GM21381 (cell line): ENCODE measurements around the gene MRTFA.
"Not testable (repeated sequence)": the region's sequence is repeated elsewhere in the genome, so short reads cannot be mapped to it uniquely, and the experiment has no call there.

Source experiments
- ATAC-seq: cut with Tn5 transposase; IDR thresholded peaks from one replicate; pipeline ENCODE4 v1.9.1; 2021; ENCODE audit warnings: mild to moderate bottlenecking, moderate library complexity; ENCODE audit not compliant: unreplicated experiment

Gene MRTFA

GRCh38 chr22:40636380-40637182 lies at the start of gene MRTFA:
Gene MRTFA, minus strand, starts transcription at chr22:40636719.
- ATAC-seq, result peak; percentile 88

DNA sequence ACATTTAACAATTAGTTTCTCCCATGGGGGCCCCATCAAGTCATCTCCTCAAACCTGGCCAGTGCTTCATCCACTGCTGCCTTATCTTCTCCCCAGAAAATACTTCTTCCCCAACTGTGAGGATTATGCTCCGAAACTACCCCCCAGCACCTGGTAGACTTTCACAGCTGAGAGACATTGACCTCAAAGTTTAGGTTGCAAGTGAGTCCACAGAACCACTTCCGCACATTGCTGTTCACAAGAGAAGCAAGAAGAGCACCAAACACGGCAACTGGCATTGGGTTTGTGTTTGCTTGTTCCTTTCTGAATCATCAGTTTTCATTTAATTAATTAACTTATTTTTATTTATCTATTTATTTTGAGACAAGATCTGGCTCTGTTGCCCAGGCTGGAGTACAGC lies 48.9 kb upstream of the MRTFA start:
- no peak for ATAC-seq

- no peak for ATAC-seq
Measured at GRCh38 chr22:40684728-40685127, 48.2 kb upstream of the MRTFA start.

DNA sequence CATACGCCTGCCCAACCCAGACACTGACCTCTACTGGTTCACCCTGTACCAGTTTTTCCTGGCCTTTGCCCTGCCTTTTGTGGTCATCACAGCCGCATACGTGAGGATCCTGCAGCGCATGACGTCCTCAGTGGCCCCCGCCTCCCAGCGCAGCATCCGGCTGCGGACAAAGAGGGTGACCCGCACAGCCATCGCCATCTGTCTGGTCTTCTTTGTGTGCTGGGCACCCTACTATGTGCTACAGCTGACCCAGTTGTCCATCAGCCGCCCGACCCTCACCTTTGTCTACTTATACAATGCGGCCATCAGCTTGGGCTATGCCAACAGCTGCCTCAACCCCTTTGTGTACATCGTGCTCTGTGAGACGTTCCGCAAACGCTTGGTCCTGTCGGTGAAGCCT lies 44.9 kb upstream of the MRTFA start:
- no peak for ATAC-seq

DNA sequence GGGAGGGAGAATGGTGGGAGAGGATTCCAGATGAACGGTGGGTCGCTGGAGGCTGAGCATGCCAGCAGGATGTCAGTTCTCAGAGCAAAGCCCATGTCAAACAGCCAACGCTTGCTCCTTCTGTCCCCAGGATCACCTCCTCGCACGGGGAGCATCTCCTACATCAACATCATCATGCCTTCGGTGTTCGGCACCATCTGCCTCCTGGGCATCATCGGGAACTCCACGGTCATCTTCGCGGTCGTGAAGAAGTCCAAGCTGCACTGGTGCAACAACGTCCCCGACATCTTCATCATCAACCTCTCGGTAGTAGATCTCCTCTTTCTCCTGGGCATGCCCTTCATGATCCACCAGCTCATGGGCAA lies 44.3 kb upstream of the MRTFA start:
- no peak for ATAC-seq

- no peak for ATAC-seq
Measured at GRCh38 chr22:40679964-40680818, 43.7 kb upstream of the MRTFA start.

GRCh38 chr22:40679249-40679963 lies 42.9 kb upstream of the MRTFA start, which contains the start of gene MCHR1:
Gene MCHR1, plus strand, starts transcription at chr22:40679484. Its CDS starts 169 bp downstream, at chr22:40679653.
- no peak for ATAC-seq

GRCh38 chr22:40678493-40679248 lies 42.2 kb upstream of the MRTFA start:
- no peak for ATAC-seq

DNA sequence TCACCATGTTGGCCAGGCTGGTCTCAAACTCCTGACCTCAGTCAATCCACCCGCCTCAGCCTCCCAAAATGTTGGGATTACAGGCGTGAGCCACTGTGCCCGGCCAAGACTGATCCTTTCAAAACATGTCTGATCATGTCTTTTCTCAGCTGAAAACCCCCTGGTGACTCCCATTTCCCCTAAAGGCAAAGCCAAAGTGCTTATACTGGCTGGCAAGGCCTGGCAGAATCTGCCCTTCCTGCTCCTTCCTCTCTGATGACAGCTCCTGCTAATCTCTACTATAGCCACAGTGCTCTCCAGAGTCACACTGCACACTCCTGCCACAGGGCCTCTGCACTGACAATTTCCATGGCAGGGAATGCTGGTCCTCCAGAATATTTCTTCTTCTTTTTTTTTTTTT lies 40.1 kb upstream of the MRTFA start:
- ATAC-seq, result no peak

DNA sequence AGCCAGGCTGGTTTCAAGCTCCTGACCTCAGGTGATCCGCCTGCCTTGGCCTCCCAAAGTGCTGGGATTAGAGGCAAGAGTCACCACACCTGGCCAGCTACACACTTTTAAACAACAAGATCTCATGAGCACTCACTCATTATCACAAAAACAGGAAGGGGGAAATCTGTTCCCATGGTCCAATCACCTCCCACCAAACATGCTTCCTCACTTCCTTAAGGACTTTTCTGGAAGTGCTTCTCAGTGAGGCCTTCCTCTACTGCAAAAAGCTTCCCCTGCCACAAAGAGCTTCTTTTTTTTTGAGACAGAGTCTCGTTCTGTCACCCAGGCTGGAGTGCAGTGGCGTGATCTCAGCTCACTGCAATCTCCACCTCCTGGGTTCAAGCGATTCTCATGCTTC lies 39.6 kb upstream of the MRTFA start:
- not testable (repeated sequence) for ATAC-seq

- ATAC-seq, result no peak
Measured at GRCh38 chr22:40674274-40674673, 37.8 kb upstream of the MRTFA start.

DNA sequence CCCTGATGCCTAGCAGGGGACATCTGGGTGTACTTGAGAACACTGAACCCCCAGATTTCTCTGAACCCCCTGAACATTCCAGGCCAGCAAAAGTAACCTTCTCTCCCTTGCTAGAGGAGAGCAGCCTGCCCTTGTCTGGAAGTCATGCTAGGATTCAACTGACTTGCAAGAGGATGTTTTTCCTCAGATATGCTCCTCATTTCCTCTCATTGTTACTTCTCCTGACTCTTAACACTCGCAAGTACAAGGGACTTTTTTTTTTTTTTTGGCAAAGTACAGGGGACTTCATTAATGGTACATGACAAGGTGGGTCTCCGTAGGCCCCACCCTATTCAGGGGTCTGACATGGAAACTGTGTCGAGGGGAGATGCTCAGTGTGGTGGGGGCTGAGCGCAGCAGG lies 36.5 kb upstream of the MRTFA start:
- no peak for ATAC-seq

- no peak for ATAC-seq
Measured at GRCh38 chr22:40671796-40672360, 35.4 kb upstream of the MRTFA start.

DNA sequence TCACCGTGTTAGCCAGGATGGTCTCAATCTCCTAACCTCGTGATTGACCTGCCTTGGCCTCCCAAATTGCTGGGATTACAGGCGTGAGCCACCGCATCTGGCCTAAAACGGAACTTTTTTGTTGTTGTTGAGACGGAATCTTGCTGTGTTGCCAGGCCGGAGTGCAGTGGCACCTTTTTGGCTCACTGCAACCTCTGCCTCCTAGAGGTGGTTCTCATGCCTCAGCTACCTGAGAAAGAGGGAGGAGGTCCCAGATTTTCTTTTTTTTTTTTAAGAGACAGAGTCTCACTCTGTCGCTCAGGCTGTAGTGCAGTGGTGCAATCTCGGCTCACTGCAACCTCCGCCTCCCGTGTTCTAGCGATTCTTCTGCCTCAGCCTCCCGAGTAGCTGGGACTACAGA lies 34.9 kb upstream of the MRTFA start:
- ATAC-seq, result no peak

GRCh38 chr22:40670058-40670457 lies 33.5 kb upstream of the MRTFA start:
- ATAC-seq, result no peak

DNA sequence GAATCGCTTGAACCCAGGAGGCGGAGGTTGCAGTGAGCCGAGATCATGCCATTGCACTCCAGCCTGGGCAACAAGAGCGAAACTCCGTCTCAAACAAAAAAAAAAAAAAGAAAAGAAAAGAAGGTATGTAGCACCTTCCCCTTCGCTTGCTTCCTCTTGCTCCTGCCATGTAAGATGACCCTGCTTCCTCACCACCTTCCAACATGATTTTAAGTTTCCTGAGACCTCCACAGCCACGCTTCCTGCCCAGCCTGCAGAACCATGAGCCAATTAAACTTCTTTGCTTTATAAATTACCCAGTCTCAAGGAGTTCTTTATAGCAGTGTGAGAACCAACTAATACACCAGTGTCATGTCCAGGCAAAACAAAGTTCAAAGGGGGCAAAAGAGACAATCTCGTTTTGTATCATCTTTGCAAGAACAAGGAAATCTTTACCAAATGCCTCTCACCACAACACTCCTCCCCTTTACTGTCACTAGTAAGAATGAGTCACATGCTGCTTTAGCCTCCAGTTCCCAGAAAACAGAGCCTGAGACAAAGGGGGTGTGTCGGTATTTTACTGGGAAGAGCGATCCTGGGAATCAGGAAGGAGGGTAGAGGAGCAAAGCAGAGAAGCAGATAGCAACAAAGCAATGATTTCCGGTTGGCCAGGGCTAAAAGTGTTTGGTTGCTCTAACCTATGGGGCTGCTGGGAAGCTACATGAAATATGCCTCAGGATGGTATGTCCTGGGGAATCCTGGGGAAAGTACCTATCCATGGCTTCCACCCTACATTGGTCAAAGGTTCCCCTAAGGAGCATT lies 32.3 kb upstream of the MRTFA start:
- ATAC-seq, result no peak

- no peak for ATAC-seq
Measured at GRCh38 chr22:40666151-40666848, 29.8 kb upstream of the MRTFA start.

- ATAC-seq, result no peak
Measured at GRCh38 chr22:40665312-40665711, 28.8 kb upstream of the MRTFA start.

DNA sequence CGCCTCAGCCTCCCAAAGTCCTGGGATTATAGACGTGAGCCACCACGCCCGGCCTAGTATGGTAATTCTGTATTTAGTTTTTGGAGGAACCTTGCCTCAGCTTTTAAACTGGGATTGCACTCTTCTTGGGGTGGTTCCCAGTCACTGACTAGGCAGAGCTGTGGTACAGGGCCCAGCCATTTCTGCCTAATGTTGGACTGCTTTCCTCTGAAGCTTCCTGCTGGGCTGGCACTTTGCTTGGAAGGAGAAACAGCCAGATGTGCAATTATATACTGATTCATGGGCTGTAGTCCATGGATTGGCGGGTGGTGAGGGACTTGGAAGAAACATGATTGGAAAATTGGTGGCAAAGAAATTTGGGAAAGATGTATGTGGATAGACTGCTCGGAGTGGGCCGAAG lies 25.2 kb upstream of the MRTFA start:
- ATAC-seq, result no peak
